Left lung (tissue), 10 donors: Measurements from ENCODE around the gene CTSL. TPM values are rescaled to one million over a fixed set of nuclear protein-coding genes. Genes with fewer than 3 reads are reported as not detected.

Experiments
- ATAC-seq: fragments of 200-7000 bp; cut with Tn5 transposase; one replicate; pipeline ENCODE4 v1.9.1; 2020; ENCODE audit warnings: moderate library complexity
- DNase-seq, 4 donors: peaks; one replicate each; pipeline ENCODE4 v3.0.0-alpha.2; 2013 to 2020
- H3K27ac ChIP-seq, 2 donors: fragments of 200-600 bp; sonication (generic) in 1 of 2; one replicate each; pipeline versions ENCODE4 v1.5.0 to v1.8.0; 2020 to 2021
- H3K27me3 ChIP-seq, 2 donors: fragments of 200-600 bp; sonication (generic) in 1 of 2; one replicate each; pipeline versions ENCODE4 v1.5.0 to v1.8.0; 2020 to 2021
- H3K36me3 ChIP-seq, 2 donors: fragments of 200-600 bp; sonication (generic) in 1 of 2; one replicate each; pipeline versions ENCODE4 v1.5.0 to v1.8.0; 2020 to 2021
- H3K4me1 ChIP-seq, 2 donors: fragments of 200-600 bp; one replicate each; pipeline ENCODE4 v1.8.0; 2021
- H3K4me3 ChIP-seq, 2 donors: fragments of 200-600 bp; sonication (generic) in 1 of 2; one replicate each; pipeline versions ENCODE4 v1.5.0 to v1.8.0; 2020 to 2021; ENCODE audit warnings: mild to moderate bottlenecking in 1 of 2
- H3K9me3 ChIP-seq, 2 donors: fragments of 200-600 bp; sonication (generic) in 1 of 2; one replicate each; pipeline versions ENCODE4 v1.5.0 to v1.8.0; 2020 to 2021
- intact Hi-C, 2 donors: fragments of 100-400 bp; cut with DNase I; formaldehyde crosslinking; loops; one replicate each; pipeline versions ENCODE4 v1.11.2 to v1.14.2; 2022
- polyA plus RNA-seq, 6 donors: library from polyadenylated mRNA; unstranded; fragments of 120-200 nt; gene quantifications; one replicate each; pipeline ENCODE4 v1.2.1, GENCODE V29; 2013; ENCODE audit not compliant: insufficient read length in 6 of 6
- total RNA-seq, 2 donors: library from RNA; stranded (reverse); fragmentation: NEBNext Ultra II Directional; extraction: Animal tissue kit (Norgen Biotek cat#: 25700); gene quantifications; one replicate each; pipeline ENCODE4 v1.2.1, GENCODE V29; 2021
- TF ChIP-seq, protein P1 (sequence below), 2 donors: fragments of 200-600 bp; sonication (generic) in 1 of 2; IDR thresholded peaks; one replicate each; pipeline versions ENCODE4 v1.5.0 to v1.8.0; 2021; ENCODE audit warnings: antibody characterized with exemption in 2 of 2
- donor health status: DM: no; HTN: yes; CAD: no.
- donor health status: DM: no; HTN: no; CAD: no.

CTSL gene
- total and polyA plus RNA-seq, 8 donors = 69.6 to 565 (median 75.1) TPM

DNA sequence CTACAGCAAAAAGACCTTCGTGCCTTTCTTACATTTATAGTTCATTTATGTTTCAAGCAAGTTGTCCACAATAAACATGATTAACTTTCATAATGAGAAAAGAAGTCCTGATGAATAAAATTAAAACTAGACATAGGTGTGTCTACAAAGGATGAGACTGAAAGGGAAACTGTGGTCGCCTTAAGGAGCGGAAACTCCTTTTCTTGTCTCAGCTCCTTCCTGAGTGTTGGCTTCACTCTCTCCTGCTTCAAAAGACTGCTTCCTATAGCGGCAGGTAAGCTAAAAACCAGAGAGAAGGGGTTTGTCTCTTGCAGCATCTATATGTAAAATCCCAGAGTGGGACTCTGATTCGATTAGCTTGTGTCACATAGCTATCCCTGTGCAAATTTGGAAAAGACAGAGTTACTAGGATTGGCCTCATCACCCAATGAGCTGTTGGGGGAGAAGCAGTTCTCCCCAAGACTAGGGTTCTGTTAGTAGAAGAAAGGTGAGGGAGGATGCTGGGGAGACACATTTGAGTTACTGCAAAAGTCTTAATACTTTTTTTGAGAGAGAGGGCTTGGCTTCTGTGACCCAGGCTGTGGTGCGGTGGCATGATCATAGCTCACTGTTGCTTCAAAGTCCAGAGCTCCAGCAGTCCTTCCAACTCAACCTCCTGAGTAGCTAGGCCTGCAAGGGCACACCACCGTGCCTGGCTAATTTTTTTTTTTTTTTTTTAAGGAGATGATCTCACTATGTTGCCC is 16.8 kb upstream of the CTSL start:
- Histone ChIP-seq H3K4me1 (peaks cover 8 to 37% of the 10 kb centered on the region in 2 donors), H3K27me3 (no peaks in the 10 kb centered on the region), H3K27ac (no peak overlapping the region), H3K36me3 (peaks cover 0 to 38% of the 10 kb centered on the region in 2 donors), H3K4me3 (no peak overlapping the region), H3K9me3 (no peaks in the 10 kb centered on the region)
- TF ChIP-seq, protein P1, sequence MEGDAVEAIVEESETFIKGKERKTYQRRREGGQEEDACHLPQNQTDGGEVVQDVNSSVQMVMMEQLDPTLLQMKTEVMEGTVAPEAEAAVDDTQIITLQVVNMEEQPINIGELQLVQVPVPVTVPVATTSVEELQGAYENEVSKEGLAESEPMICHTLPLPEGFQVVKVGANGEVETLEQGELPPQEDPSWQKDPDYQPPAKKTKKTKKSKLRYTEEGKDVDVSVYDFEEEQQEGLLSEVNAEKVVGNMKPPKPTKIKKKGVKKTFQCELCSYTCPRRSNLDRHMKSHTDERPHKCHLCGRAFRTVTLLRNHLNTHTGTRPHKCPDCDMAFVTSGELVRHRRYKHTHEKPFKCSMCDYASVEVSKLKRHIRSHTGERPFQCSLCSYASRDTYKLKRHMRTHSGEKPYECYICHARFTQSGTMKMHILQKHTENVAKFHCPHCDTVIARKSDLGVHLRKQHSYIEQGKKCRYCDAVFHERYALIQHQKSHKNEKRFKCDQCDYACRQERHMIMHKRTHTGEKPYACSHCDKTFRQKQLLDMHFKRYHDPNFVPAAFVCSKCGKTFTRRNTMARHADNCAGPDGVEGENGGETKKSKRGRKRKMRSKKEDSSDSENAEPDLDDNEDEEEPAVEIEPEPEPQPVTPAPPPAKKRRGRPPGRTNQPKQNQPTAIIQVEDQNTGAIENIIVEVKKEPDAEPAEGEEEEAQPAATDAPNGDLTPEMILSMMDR (IDR thresholded peaks at IDR 0.05) = no peak
- no peak for ATAC-seq
- no peak for DNase-seq
- intact Hi-C loops = no loop called here

DNA sequence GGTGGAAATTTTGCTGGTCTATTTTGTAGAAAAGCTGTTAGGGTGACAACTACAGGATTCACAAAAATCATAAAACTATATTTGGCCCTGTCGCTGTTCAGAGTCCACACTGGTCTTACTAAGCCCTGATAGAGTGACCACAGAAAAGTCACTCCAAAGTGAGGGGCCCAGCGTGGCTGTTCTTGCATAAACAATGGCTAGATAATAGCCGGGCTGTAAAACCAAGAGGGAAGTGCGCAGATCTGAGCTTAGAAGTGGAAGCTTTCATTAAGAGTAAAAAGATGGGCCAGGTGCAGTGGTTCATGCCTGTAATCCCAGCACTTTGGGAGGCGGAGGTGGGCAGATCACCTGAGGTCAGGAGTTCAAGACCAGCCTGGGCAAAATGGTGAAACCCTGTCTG is 15.5 kb upstream of the CTSL start:
- Histone ChIP-seq H3K27ac (no peak overlapping the region), H3K36me3 (peaks cover 0 to 33% of the 10 kb centered on the region in 2 donors), H3K4me1 (peaks cover 10 to 49% of the 10 kb centered on the region in 2 donors), H3K9me3 (no peaks in the 10 kb centered on the region), H3K4me3 (no peak overlapping the region), H3K27me3 (no peaks in the 10 kb centered on the region)
- TF ChIP-seq, protein P1 (IDR thresholded peaks at IDR 0.05) = no peak
- intact Hi-C loops = no loop called here
- no peak for DNase-seq
- ATAC-seq = no peak

DNA sequence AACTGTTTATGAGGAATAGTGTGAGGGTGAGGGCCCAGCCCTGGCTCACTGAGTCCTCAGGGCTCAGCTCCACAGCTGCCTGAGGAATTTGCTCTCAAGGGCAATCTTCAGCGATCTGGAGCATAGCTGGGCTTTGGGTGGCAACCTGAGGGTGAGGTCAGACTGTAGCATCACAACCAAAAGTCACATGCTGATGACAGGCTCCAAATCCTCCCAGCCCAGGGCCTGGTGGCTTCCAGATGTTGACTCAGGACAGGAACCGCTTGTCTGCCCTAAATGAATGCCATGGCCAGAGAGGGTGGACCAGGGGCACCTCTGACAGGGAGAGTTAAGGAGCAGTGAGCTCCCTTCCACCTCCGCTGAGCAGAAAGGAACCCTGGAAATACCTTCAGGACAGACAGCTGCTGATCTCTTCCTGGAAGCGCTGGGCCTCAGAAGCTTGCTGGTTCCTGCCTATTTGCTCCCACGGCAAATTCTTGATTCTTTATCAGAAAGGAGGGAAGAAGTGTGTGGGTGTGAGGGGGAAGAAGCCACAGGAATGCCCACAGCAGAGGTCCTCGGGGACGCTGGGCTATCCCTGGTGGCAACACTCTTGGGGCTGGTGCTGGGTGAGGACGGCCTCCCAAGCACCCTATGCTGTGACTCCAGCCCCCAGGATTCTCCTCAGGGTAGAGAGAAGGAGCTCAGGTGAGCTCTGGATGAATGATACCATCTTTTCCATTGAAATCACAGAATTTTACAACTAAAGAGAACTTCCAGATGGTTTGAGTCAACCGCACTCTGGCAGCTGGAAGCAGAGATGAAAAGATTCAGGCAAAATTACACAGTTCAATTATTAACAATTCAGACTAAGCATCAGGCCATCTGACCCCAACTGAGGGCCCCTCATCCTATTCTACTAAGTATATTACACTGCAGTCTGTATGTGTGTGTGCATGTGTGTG is 13.8 kb upstream of the CTSL start:
- intact Hi-C loops = no loop called here
- peak overlapping the region in 1 of 2 donors; percentile 77 for H3K27ac ChIP-seq
- DNase-seq (peak in 3 of 4 donors; percentile 51 to 69 (median 66)), ATAC-seq (peak; percentile 47)
- H3K9me3 ChIP-seq = no peaks in the 10 kb centered on the region
- TF ChIP-seq, protein P1 (IDR thresholded peaks at IDR 0.05) = no peak
- peaks cover 10 to 54% of the 10 kb centered on the region in 2 donors for H3K4me1 ChIP-seq
- H3K36me3 ChIP-seq = peaks cover 0 to 17% of the 10 kb centered on the region in 2 donors
- no peaks in the 10 kb centered on the region for H3K27me3 ChIP-seq
- H3K4me3 ChIP-seq = no peak overlapping the region

DNA sequence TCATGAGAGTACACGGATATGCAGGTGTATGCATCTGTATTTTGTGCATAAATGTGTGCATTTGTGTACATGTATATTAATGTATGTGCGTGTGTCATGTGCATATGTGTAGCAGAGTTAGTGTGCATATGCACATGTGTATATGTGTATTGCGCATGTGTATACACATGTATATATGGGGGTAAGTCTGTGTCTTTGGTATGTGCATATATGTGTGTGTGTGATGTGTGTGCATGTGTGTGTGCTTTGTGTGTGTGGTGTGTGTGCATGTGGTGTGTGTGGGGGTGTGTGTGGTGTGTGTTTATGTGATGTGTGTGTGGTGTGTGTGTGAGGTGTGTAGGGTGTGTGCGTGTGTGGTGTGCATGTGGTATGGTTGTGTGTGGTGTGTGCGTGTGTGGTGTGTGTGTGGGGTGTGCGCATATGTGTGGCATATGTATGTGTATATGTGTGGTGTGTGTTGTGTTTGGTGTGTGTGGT is 13.1 kb upstream of the CTSL start:
- H3K27me3 ChIP-seq = no peaks in the 10 kb centered on the region
- intact Hi-C loops = no loop called here
- TF ChIP-seq, protein P1 (IDR thresholded peaks at IDR 0.05) = no peak
- DNase-seq (no peak), ATAC-seq (no peak)
- H3K4me1 ChIP-seq = peaks cover 10 to 51% of the 10 kb centered on the region in 2 donors
- no peaks in the 10 kb centered on the region for H3K9me3 ChIP-seq
- H3K36me3 ChIP-seq = peaks cover 0 to 11% of the 10 kb centered on the region in 2 donors
- no peak overlapping the region for H3K4me3 ChIP-seq
- H3K27ac ChIP-seq = peak overlapping the region in 1 of 2 donors; percentile 77
